GM23248 (cell line): ENCODE results near the gene SCMH1. TPM values are rescaled to one million over a fixed set of nuclear protein-coding genes. Genes with fewer than 3 reads are reported as not detected.
A peak's percentile ranks its signal among the peaks of the same experiment; 100 is the strongest.

Source experiments
- DNase-seq: peaks from one replicate; pipeline ENCODE4 v3.0.0-alpha.2; 2015
- H2AFZ ChIP-seq: fragments of 200-600 bp; sonication (generic); 2 replicates; pipeline ENCODE4 v1.6.1; 2016; ENCODE audit warnings: antibody characterized with exemption
- H3F3A ChIP-seq: fragments of 200-600 bp; sonication (generic); 2 replicates; pipeline ENCODE4 v1.6.1; 2016; ENCODE audit warnings: mild to moderate bottlenecking, antibody characterized with exemption, mixed run types; ENCODE audit not compliant: insufficient read depth
- H3K27ac ChIP-seq: fragments of 200-600 bp; sonication (generic); 2 replicates; pipeline ENCODE4 v1.5.1; 2016; ENCODE audit warnings: mild to moderate bottlenecking
- H3K27me3 ChIP-seq: fragments of 200-600 bp; sonication (generic); replicated peaks from 2 replicates; pipeline ENCODE4 v1.6.1; 2016; ENCODE audit warnings: mild to moderate bottlenecking; ENCODE audit not compliant: insufficient read depth
- H3K36me3 ChIP-seq: fragments of 200-600 bp; sonication (generic); 2 replicates; pipeline ENCODE4 v1.6.1; 2016; ENCODE audit warnings: low read depth, mild to moderate bottlenecking
- H3K4me1 ChIP-seq: fragments of 200-600 bp; sonication (generic); 2 replicates; pipeline ENCODE4 v1.6.1; 2016; ENCODE audit warnings: mild to moderate bottlenecking; ENCODE audit not compliant: insufficient read depth
- H3K4me2 ChIP-seq: fragments of 200-600 bp; sonication (generic); one replicate; pipeline ENCODE4 v1.6.1; 2016; ENCODE audit warnings: mild to moderate bottlenecking; ENCODE audit not compliant: unreplicated experiment
- H3K4me3 ChIP-seq: fragments of 200-600 bp; sonication (generic); 2 replicates; pipeline ENCODE4 v1.5.1; 2016; ENCODE audit warnings: mild to moderate bottlenecking
- H3K79me2 ChIP-seq: fragments of 200-600 bp; sonication (generic); 2 replicates; pipeline ENCODE4 v1.6.1; 2016; ENCODE audit warnings: mild to moderate bottlenecking; ENCODE audit not compliant: insufficient read depth
- H3K9ac ChIP-seq: fragments of 200-600 bp; sonication (generic); 2 replicates; pipeline ENCODE4 v1.6.1; 2016; ENCODE audit warnings: mild to moderate bottlenecking
- H3K9me2 ChIP-seq: fragments of 200-600 bp; sonication (generic); 2 replicates; pipeline ENCODE4 v1.6.1; 2016; ENCODE audit warnings: mixed run types, mild to moderate bottlenecking, moderate library complexity; ENCODE audit not compliant: insufficient read depth
- H3K9me3 ChIP-seq: fragments of 200-600 bp; sonication (generic); one replicate; pipeline ENCODE4 v1.6.1; 2017; ENCODE audit warnings: low read depth
- H4K20me1 ChIP-seq: fragments of 200-600 bp; sonication (generic); 2 replicates; pipeline ENCODE4 v1.6.0; 2016; ENCODE audit not compliant: insufficient read depth
- EZH2 ChIP-seq: fragments of 200-600 bp; sonication (generic); IDR thresholded peaks from 2 replicates; pipeline ENCODE4 v1.6.1; 2018; ENCODE audit warnings: antibody characterized with exemption, mild to moderate bottlenecking; ENCODE audit not compliant: insufficient read depth, poor library complexity, severe bottlenecking
- EZH2phosphoT487 ChIP-seq: fragments of 200-600 bp; sonication (generic); IDR thresholded peaks from 2 replicates; pipeline ENCODE4 v1.6.1; 2018; ENCODE audit warnings: antibody characterized with exemption, moderate library complexity, mild to moderate bottlenecking, low read depth; ENCODE audit not compliant: insufficient read depth
- WGBS, 2 experiments: methylation state at CpG; one replicate each; pipeline ENCODE4 v1.1.6; 2015 to 2017; ENCODE audit warnings: low lambda C conversion rate in 2 of 2, low coverage in 1 of 2; ENCODE audit errors: missing lambda C conversion rate in 2 of 2; 5-methylcytosine and 5-hydroxymethylcytosine counted together
- in situ Hi-C: fragments of 300-500 bp; cut with MboI; formaldehyde crosslinking; loops from 2 replicates; pipeline ENCODE4 v1.15.0; 2020
- polyA plus RNA-seq: library from polyadenylated mRNA; unstranded; fragments of >200 nt; fragmentation: Nextera tagmentation; extraction: Ambion mirVana; gene quantifications from 2 replicates; pipeline ENCODE4 v1.2.1, GENCODE V29; 2016
- total RNA-seq: library from RNA; depleted of rRNA; stranded (reverse); fragments of >200 nt; shearing (Covaris generic); gene quantifications from 2 replicates; pipeline ENCODE4 v1.2.3, GENCODE V29; 2014

The SCMH1 gene
- total and polyA plus RNA-seq, 2 experiments from 2014 or later = 10.8 to 16.6 TPM

- peaks cover 18% of the 10 kb centered on the region for H3K4me1 ChIP-seq
- peak; percentile 43 for DNase-seq
- H3K9me3 ChIP-seq = no peaks in the 10 kb centered on the region
- TF ChIP-seq EZH2phosphoT487 (no peak), EZH2 (no peak)
- H3F3A ChIP-seq = peaks cover 37% of the 10 kb centered on the region
- no peaks in the 10 kb centered on the region for H3K27me3 ChIP-seq
- H3K4me3 ChIP-seq = peak overlapping the region; percentile 75
- 21 to 31% methylated on average over 28 to 47 of the region's 51 CpGs for WGBS, 2 experiments
- peaks cover 24% of the 10 kb centered on the region for H3K79me2 ChIP-seq
- H3K4me2 ChIP-seq = peak overlapping the region; percentile 69
- H4K20me1 ChIP-seq = no peaks in the 10 kb centered on the region
- peak overlapping the region; percentile 33 for H3K27ac ChIP-seq
- H2AFZ ChIP-seq = peak overlapping the region; percentile 88
- peak overlapping the region; percentile 80 for H3K9ac ChIP-seq
- no peaks in the 10 kb centered on the region for H3K9me2 ChIP-seq
- in situ Hi-C loops = no loop called here
- no peaks in the 10 kb centered on the region for H3K36me3 ChIP-seq
Measured at GRCh38 chr1:41242342-41243078, 404 bp upstream of the SCMH1 start.

- Histone ChIP-seq H3K9me3 (no peaks in the 10 kb centered on the region), H3K9me2 (no peaks in the 10 kb centered on the region), H2AFZ (peak overlapping the region; percentile 75), H3F3A (peaks cover 37% of the 10 kb centered on the region), H3K4me1 (peaks cover 18% of the 10 kb centered on the region), H3K27ac (peak overlapping the region; percentile 62), H4K20me1 (no peaks in the 10 kb centered on the region), H3K9ac (peak overlapping the region; percentile 85), H3K79me2 (peaks cover 36% of the 10 kb centered on the region), H3K4me3 (peak overlapping the region; percentile 78), H3K36me3 (no peaks in the 10 kb centered on the region), H3K27me3 (no peaks in the 10 kb centered on the region), H3K4me2 (peak overlapping the region; percentile 81)
- no peak for TF ChIP-seq EZH2phosphoT487
- TF ChIP-seq EZH2 = no peak
- 1 to 2% methylated on average over 28 to 36 of the region's 45 CpGs for WGBS, 2 experiments
- in situ Hi-C loops = no loop called here
- peak; percentile 78 for DNase-seq
Measured at GRCh38 chr1:41241354-41241748, 755 bp downstream of the SCMH1 start.

- in situ Hi-C loops = no loop called here
- Histone ChIP-seq H3K4me2 (peak overlapping the region; percentile 81), H2AFZ (peak overlapping the region; percentile 75), H3F3A (peaks cover 37% of the 10 kb centered on the region), H3K4me3 (peak overlapping the region; percentile 78), H3K27me3 (no peaks in the 10 kb centered on the region), H3K9ac (peak overlapping the region; percentile 85), H4K20me1 (no peaks in the 10 kb centered on the region), H3K27ac (peak overlapping the region; percentile 62), H3K4me1 (peaks cover 18% of the 10 kb centered on the region), H3K9me3 (no peaks in the 10 kb centered on the region), H3K36me3 (no peaks in the 10 kb centered on the region), H3K9me2 (no peaks in the 10 kb centered on the region), H3K79me2 (peaks cover 41% of the 10 kb centered on the region)
- TF ChIP-seq EZH2phosphoT487 (no peak), EZH2 (no peak)
- WGBS, 2 experiments = 7 to 9% methylated on average over 12 of the region's 12 CpGs
- peak; percentile 30 for DNase-seq
Measured at GRCh38 chr1:41240781-41241353, 1.2 kb downstream of the SCMH1 start.

- H3K4me1 ChIP-seq = peaks cover 18% of the 10 kb centered on the region
- no peaks in the 10 kb centered on the region for H3K27me3 ChIP-seq
- H3F3A ChIP-seq = peaks cover 37% of the 10 kb centered on the region
- DNase-seq = peak; percentile 73
- H3K4me3 ChIP-seq = peak overlapping the region; percentile 78
- peak overlapping the region; percentile 62 for H3K27ac ChIP-seq
- TF ChIP-seq EZH2 (no peak), EZH2phosphoT487 (no peak)
- peak overlapping the region; percentile 81 for H3K4me2 ChIP-seq
- H4K20me1 ChIP-seq = no peaks in the 10 kb centered on the region
- H3K9me3 ChIP-seq = no peaks in the 10 kb centered on the region
- H2AFZ ChIP-seq = peak overlapping the region; percentile 75; the same call in 1 of the 2 replicates
- in situ Hi-C loops = no loop called here
- H3K9ac ChIP-seq = peak overlapping the region; percentile 85
- H3K36me3 ChIP-seq = no peaks in the 10 kb centered on the region
- H3K9me2 ChIP-seq = no peaks in the 10 kb centered on the region
- peaks cover 47% of the 10 kb centered on the region for H3K79me2 ChIP-seq
Measured at GRCh38 chr1:41239988-41240610, 2.0 kb downstream of the SCMH1 start.
